ENCODE measurements around the gene SLIT3. TPM values are rescaled to one million over a fixed set of nuclear protein-coding genes. Genes with fewer than 3 reads are reported as not detected.

SLIT3 gene
- total RNA-seq, 2 experiments from 2014 or later: 0.20 to 0.43 TPM

GRCh38 chr5:169080448-169080911 is 220.5 kb downstream of the SLIT3 start:
- no peaks in the 10 kb centered on the region for H3K9me3 Mint-ChIP-seq
- no peaks in the 10 kb centered on the region for H3K36me3 Mint-ChIP-seq
- H3K4me3 Mint-ChIP-seq: no peak overlapping the region

GRCh38 chr5:169079697-169080096 is 221.2 kb downstream of the SLIT3 start:
- DNase-seq: no peak
- Mint-ChIP-seq H3K4me3 (no peak overlapping the region), H3K9me3 (no peaks in the 10 kb centered on the region), H3K27me3 (peaks cover 3% of the 10 kb centered on the region), H3K4me1 (no peaks in the 10 kb centered on the region), H3K27ac (no peak overlapping the region), H3K36me3 (no peaks in the 10 kb centered on the region)

More at GRCh38 chr5:169080448-169080911, 220.5 kb downstream of the SLIT3 start:
- H3K27me3 Mint-ChIP-seq: peaks cover 3% of the 10 kb centered on the region
- H3K4me1 Mint-ChIP-seq: no peaks in the 10 kb centered on the region
- H3K27ac Mint-ChIP-seq: no peak overlapping the region
- DNase-seq: no peak

- Mint-ChIP-seq H3K27ac (no peak overlapping the region), H3K9me3 (no peaks in the 10 kb centered on the region), H3K36me3 (no peaks in the 10 kb centered on the region), H3K27me3 (peaks cover 3% of the 10 kb centered on the region), H3K4me1 (no peaks in the 10 kb centered on the region), H3K4me3 (no peak overlapping the region)
- DNase-seq: no peak
These were observed 226.1 kb downstream of the SLIT3 start for GRCh38 chr5:169074839-169075238.

GRCh38 chr5:169072233-169072632 is 228.7 kb downstream of the SLIT3 start:
- Mint-ChIP-seq H3K27ac (no peak overlapping the region), H3K4me3 (no peak overlapping the region), H3K36me3 (no peaks in the 10 kb centered on the region), H3K27me3 (peaks cover 3% of the 10 kb centered on the region), H3K9me3 (no peaks in the 10 kb centered on the region), H3K4me1 (no peaks in the 10 kb centered on the region)
- no peak for DNase-seq

- H3K4me3 Mint-ChIP-seq: no peak overlapping the region
- no peaks in the 10 kb centered on the region for H3K9me3 Mint-ChIP-seq
- no peaks in the 10 kb centered on the region for H3K4me1 Mint-ChIP-seq
- H3K27me3 Mint-ChIP-seq: no peaks in the 10 kb centered on the region
- H3K27ac Mint-ChIP-seq: no peak overlapping the region
- no peaks in the 10 kb centered on the region for H3K36me3 Mint-ChIP-seq
- no peak for DNase-seq
These were observed 230.5 kb downstream of the SLIT3 start for GRCh38 chr5:169070413-169070812.

- Mint-ChIP-seq H3K27ac (no peak overlapping the region), H3K4me3 (no peak overlapping the region), H3K4me1 (no peaks in the 10 kb centered on the region), H3K9me3 (no peaks in the 10 kb centered on the region), H3K27me3 (peaks cover 17% of the 10 kb centered on the region), H3K36me3 (no peaks in the 10 kb centered on the region)
- no peak for DNase-seq
These were observed 233.2 kb downstream of the SLIT3 start for GRCh38 chr5:169067751-169068173.

GRCh38 chr5:169065400-169065799 is 235.5 kb downstream of the SLIT3 start:
- no peaks in the 10 kb centered on the region for H3K36me3 Mint-ChIP-seq
- no peaks in the 10 kb centered on the region for H3K4me1 Mint-ChIP-seq
- DNase-seq: no peak
- H3K27me3 Mint-ChIP-seq: peaks cover 17% of the 10 kb centered on the region
- H3K9me3 Mint-ChIP-seq: no peaks in the 10 kb centered on the region
- no peak overlapping the region for H3K27ac Mint-ChIP-seq
- no peak overlapping the region for H3K4me3 Mint-ChIP-seq

- no peak overlapping the region for H3K27ac Mint-ChIP-seq
- H3K27me3 Mint-ChIP-seq: peaks cover 17% of the 10 kb centered on the region
- no peak overlapping the region for H3K4me3 Mint-ChIP-seq
- no peak for DNase-seq
- no peaks in the 10 kb centered on the region for H3K9me3 Mint-ChIP-seq
- H3K4me1 Mint-ChIP-seq: no peaks in the 10 kb centered on the region
- no peaks in the 10 kb centered on the region for H3K36me3 Mint-ChIP-seq
These were observed 236.8 kb downstream of the SLIT3 start for GRCh38 chr5:169064093-169064492.

- no peak for DNase-seq
- H3K4me1 Mint-ChIP-seq: no peaks in the 10 kb centered on the region
- H3K27me3 Mint-ChIP-seq: peaks cover 17% of the 10 kb centered on the region
- H3K4me3 Mint-ChIP-seq: no peak overlapping the region
- H3K9me3 Mint-ChIP-seq: no peaks in the 10 kb centered on the region
- H3K36me3 Mint-ChIP-seq: no peaks in the 10 kb centered on the region
- no peak overlapping the region for H3K27ac Mint-ChIP-seq
These were observed 237.5 kb downstream of the SLIT3 start for GRCh38 chr5:169063316-169063953.

- no peak for DNase-seq
- Mint-ChIP-seq H3K9me3 (no peaks in the 10 kb centered on the region), H3K4me3 (no peak overlapping the region), H3K27me3 (peaks cover 17% of the 10 kb centered on the region), H3K4me1 (no peaks in the 10 kb centered on the region), H3K36me3 (no peaks in the 10 kb centered on the region), H3K27ac (no peak overlapping the region)
These were observed 238.2 kb downstream of the SLIT3 start for GRCh38 chr5:169062690-169063089.

- Mint-ChIP-seq H3K4me1 (peaks cover 2% of the 10 kb centered on the region), H3K4me3 (no peak overlapping the region), H3K27ac (no peak overlapping the region), H3K9me3 (no peaks in the 10 kb centered on the region), H3K27me3 (peaks cover 24% of the 10 kb centered on the region), H3K36me3 (no peaks in the 10 kb centered on the region)
- no peak for DNase-seq
These were observed 246.4 kb downstream of the SLIT3 start for GRCh38 chr5:169054506-169054905.

- H3K36me3 Mint-ChIP-seq: no peaks in the 10 kb centered on the region
These were observed 248.7 kb downstream of the SLIT3 start for GRCh38 chr5:169052207-169052606.

GRCh38 chr5:169051351-169051750 is 249.6 kb downstream of the SLIT3 start:
- DNase-seq: no peak
- Mint-ChIP-seq H3K27ac (no peak overlapping the region), H3K4me3 (no peak overlapping the region), H3K9me3 (no peaks in the 10 kb centered on the region), H3K27me3 (peaks cover 24% of the 10 kb centered on the region), H3K36me3 (no peaks in the 10 kb centered on the region), H3K4me1 (peaks cover 2% of the 10 kb centered on the region)

More at GRCh38 chr5:169052207-169052606, 248.7 kb downstream of the SLIT3 start:
- Mint-ChIP-seq H3K27me3 (peaks cover 24% of the 10 kb centered on the region), H3K4me1 (peaks cover 2% of the 10 kb centered on the region), H3K27ac (no peak overlapping the region), H3K4me3 (no peak overlapping the region), H3K9me3 (no peaks in the 10 kb centered on the region)
- no peak for DNase-seq

GRCh38 chr5:169050636-169051035 is 250.3 kb downstream of the SLIT3 start:
- DNase-seq: no peak
- no peaks in the 10 kb centered on the region for H3K9me3 Mint-ChIP-seq
- H3K27ac Mint-ChIP-seq: no peak overlapping the region
- H3K36me3 Mint-ChIP-seq: no peaks in the 10 kb centered on the region
- H3K4me3 Mint-ChIP-seq: no peak overlapping the region
- H3K4me1 Mint-ChIP-seq: peaks cover 2% of the 10 kb centered on the region
- peaks cover 24% of the 10 kb centered on the region for H3K27me3 Mint-ChIP-seq

GRCh38 chr5:169050146-169050571 is 250.8 kb downstream of the SLIT3 start:
- H3K4me3 Mint-ChIP-seq: no peak overlapping the region
- H3K9me3 Mint-ChIP-seq: no peaks in the 10 kb centered on the region
- H3K27ac Mint-ChIP-seq: no peak overlapping the region
- no peaks in the 10 kb centered on the region for H3K36me3 Mint-ChIP-seq
- DNase-seq: no peak
- peaks cover 2% of the 10 kb centered on the region for H3K4me1 Mint-ChIP-seq
- H3K27me3 Mint-ChIP-seq: peaks cover 22% of the 10 kb centered on the region

- Mint-ChIP-seq H3K4me1 (peaks cover 2% of the 10 kb centered on the region), H3K27me3 (peaks cover 17% of the 10 kb centered on the region), H3K4me3 (no peak overlapping the region), H3K9me3 (no peaks in the 10 kb centered on the region), H3K36me3 (no peaks in the 10 kb centered on the region), H3K27ac (no peak overlapping the region)
- DNase-seq: no peak
These were observed 251.2 kb downstream of the SLIT3 start for GRCh38 chr5:169049712-169050111.
